ENCODE results near the gene KMT5C. TPM values are rescaled to one million over a fixed set of nuclear protein-coding genes. Genes with fewer than 3 reads are reported as not detected.
A peak's percentile ranks its signal among the peaks of the same experiment; 100 is the strongest.

Gene KMT5C
- total RNA-seq, 4 donors from 2014 or later: 5.0 to 8.7 (median 8.1) TPM

- Histone ChIP-seq H3K27ac (replicated peaks in 1 of 4) (no peak overlapping the region), H3K27me3 (peaks cover 0 to 37% (median 2%) of the 10 kb centered on the region in 4 donors), H3K9me3 (no peaks in the 10 kb centered on the region), H3K4me3 (no peak overlapping the region), H3K36me3 (no peaks in the 10 kb centered on the region), H3K4me1 (peaks cover 0 to 5% (median 0%) of the 10 kb centered on the region in 4 donors)
- no peak for DNase-seq (ENCODE audit: extremely low spot score)
- 23% methylated on average over 20 of the region's 21 CpGs for WGBS
- intact Hi-C loops (cut with DNase I): no loop called here
- no peak for TF ChIP-seq POLR2AphosphoS5 (IDR thresholded peaks at IDR 0.05)
Measured at GRCh38 chr19:55319785-55320184, 19.9 kb upstream of the KMT5C start.

DNA sequence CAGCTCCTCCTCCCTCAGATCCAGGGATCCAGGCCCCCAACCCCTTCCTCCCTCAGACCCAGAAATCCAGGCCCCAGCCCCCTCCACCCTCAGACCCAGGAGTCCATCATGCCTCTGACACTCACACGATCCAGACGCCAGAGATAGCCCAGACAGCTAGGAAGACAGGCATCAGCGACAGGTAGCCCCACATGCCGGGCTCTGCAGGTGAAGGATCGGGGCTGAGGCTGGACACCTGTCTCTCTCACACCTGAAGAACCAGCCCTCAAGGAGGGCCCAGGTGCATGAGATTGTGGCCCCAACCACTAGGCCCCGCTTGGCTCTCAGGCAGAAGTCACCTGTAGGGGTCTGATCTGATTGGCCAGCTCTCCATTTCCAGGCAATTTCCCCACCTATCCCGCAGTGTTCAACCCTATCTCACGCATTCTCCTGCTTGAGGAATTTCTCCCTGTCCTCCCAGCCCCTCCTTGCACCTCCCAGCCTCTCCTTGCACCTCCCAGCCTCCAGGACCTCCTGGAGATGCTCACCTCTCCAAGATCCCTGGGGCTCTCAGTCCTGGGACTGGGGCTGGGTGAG is 18.7 kb upstream of the KMT5C start:
- H3K27ac ChIP-seq (replicated peaks in 1 of 4): no peak overlapping the region
- no peaks in the 10 kb centered on the region for H3K9me3 ChIP-seq
- no peaks in the 10 kb centered on the region for H3K36me3 ChIP-seq
- H3K27me3 ChIP-seq: peaks cover 0 to 30% (median 2%) of the 10 kb centered on the region in 4 donors
- intact Hi-C loops (cut with DNase I): no loop called here
- TF ChIP-seq CTCF (IDR thresholded peaks at IDR 0.05): no peak
- TF ChIP-seq EP300 (IDR thresholded peaks at IDR 0.05): no peak
- TF ChIP-seq POLR2A (IDR thresholded peaks at IDR 0.05; ENCODE audit: low read depth): no peak
- no peak for TF ChIP-seq POLR2AphosphoS5 (IDR thresholded peaks at IDR 0.05)
- no peak for DNase-seq (ENCODE audit: extremely low spot score)
- 83% methylated on average over 5 of the region's 8 CpGs for WGBS
- peaks cover 0 to 5% (median 0%) of the 10 kb centered on the region in 4 donors for H3K4me1 ChIP-seq
- H3K4me3 ChIP-seq: no peak overlapping the region

- peaks cover 0 to 30% (median 2%) of the 10 kb centered on the region in 4 donors for H3K27me3 ChIP-seq
- H3K36me3 ChIP-seq: no peaks in the 10 kb centered on the region
- WGBS: 80% methylated on average over 7 of the region's 9 CpGs
- H3K4me1 ChIP-seq: peaks cover 0 to 5% (median 0%) of the 10 kb centered on the region in 4 donors
- H3K9me3 ChIP-seq: no peaks in the 10 kb centered on the region
- no peak overlapping the region for H3K4me3 ChIP-seq
- TF ChIP-seq POLR2A (IDR thresholded peaks at IDR 0.05; ENCODE audit: low read depth) (no peak), POLR2AphosphoS5 (IDR thresholded peaks at IDR 0.05) (no peak), CTCF (IDR thresholded peaks at IDR 0.05) (no peak), EP300 (IDR thresholded peaks at IDR 0.05) (no peak)
- no peak overlapping the region for H3K27ac ChIP-seq (replicated peaks in 1 of 4)
- intact Hi-C loops (cut with DNase I): no loop called here
- no peak for DNase-seq (ENCODE audit: extremely low spot score)
Measured at GRCh38 chr19:55321466-55322137, 18.1 kb upstream of the KMT5C start.

GRCh38 chr19:55322204-55322885 is 17.3 kb upstream of the KMT5C start:
- H3K27me3 ChIP-seq: peaks cover 0 to 30% (median 2%) of the 10 kb centered on the region in 4 donors
- H3K27ac ChIP-seq (replicated peaks in 1 of 4): no peak overlapping the region
- peaks cover 0 to 5% (median 0%) of the 10 kb centered on the region in 4 donors for H3K4me1 ChIP-seq
- intact Hi-C loops (cut with DNase I): no loop called here
- WGBS: 45% methylated on average over 9 of the region's 12 CpGs
- no peak overlapping the region for H3K4me3 ChIP-seq
- no peaks in the 10 kb centered on the region for H3K9me3 ChIP-seq
- no peak for TF ChIP-seq POLR2AphosphoS5 (IDR thresholded peaks at IDR 0.05)
- TF ChIP-seq POLR2A (IDR thresholded peaks at IDR 0.05; ENCODE audit: low read depth): no peak
- TF ChIP-seq CTCF (IDR thresholded peaks at IDR 0.05): no peak
- no peak for TF ChIP-seq EP300 (IDR thresholded peaks at IDR 0.05)
- no peaks in the 10 kb centered on the region for H3K36me3 ChIP-seq
- DNase-seq (ENCODE audit: extremely low spot score): no peak

- TF ChIP-seq POLR2AphosphoS5 (IDR thresholded peaks at IDR 0.05) (no peak), POLR2A (IDR thresholded peaks at IDR 0.05; ENCODE audit: low read depth) (no peak), CTCF (IDR thresholded peaks at IDR 0.05) (no peak), EP300 (IDR thresholded peaks at IDR 0.05) (no peak)
- Histone ChIP-seq H3K9me3 (no peaks in the 10 kb centered on the region), H3K27me3 (peaks cover 0 to 27% (median 2%) of the 10 kb centered on the region in 4 donors), H3K4me1 (peaks cover 0 to 5% (median 0%) of the 10 kb centered on the region in 4 donors), H3K27ac (replicated peaks in 1 of 4) (peak overlapping the region in 1 of 4 donors; percentile 43), H3K4me3 (no peak overlapping the region), H3K36me3 (no peaks in the 10 kb centered on the region)
- intact Hi-C loops (cut with DNase I): no loop called here
- WGBS: 88% methylated on average over 6 of the region's 6 CpGs
- DNase-seq (ENCODE audit: extremely low spot score): no peak
Measured at GRCh38 chr19:55324662-55325061, 15.0 kb upstream of the KMT5C start.

Measured in esophagus muscularis mucosa (tissue), 4 donors.